Ishikawa (cell line): ENCODE measurements around the gene SENP1.

Experiments used
- CEBPB ChIP-seq: IDR thresholded peaks from 2 replicates; pipeline ENCODE4 v1.6.1; 2012
- CREB1 ChIP-seq: IDR thresholded peaks from 2 replicates; pipeline ENCODE4 v1.6.1; 2012; ENCODE audit warnings: low read depth
- EGR1 ChIP-seq: IDR thresholded peaks from 2 replicates; pipeline ENCODE4 v1.6.1; 2012
- EP300 ChIP-seq: IDR thresholded peaks from 2 replicates; pipeline ENCODE4 v1.6.1; 2012; ENCODE audit warnings: borderline replicate concordance
- FOXM1 ChIP-seq: IDR thresholded peaks from 2 replicates; pipeline ENCODE4 v1.6.1; 2012; ENCODE audit warnings: low read depth, borderline replicate concordance
- NFIC ChIP-seq: IDR thresholded peaks from 2 replicates; pipeline ENCODE4 v1.6.1; 2012
- RAD21 ChIP-seq: IDR thresholded peaks from 2 replicates; pipeline ENCODE4 v1.6.1; 2012; ENCODE audit warnings: low read depth
- TAF1 ChIP-seq: IDR thresholded peaks from 2 replicates; pipeline ENCODE4 v1.6.1; 2012; ENCODE audit warnings: low read depth, mild to moderate bottlenecking
- TCF12 ChIP-seq: IDR thresholded peaks from 2 replicates; pipeline ENCODE4 v1.6.1; 2012; ENCODE audit warnings: low read depth
- TEAD4 ChIP-seq: IDR thresholded peaks from 2 replicates; pipeline ENCODE4 v1.6.1; 2012
- YY1 ChIP-seq: IDR thresholded peaks from 2 replicates; pipeline ENCODE4 v1.6.1; 2012; ENCODE audit warnings: low read depth
- ZBTB7A ChIP-seq: IDR thresholded peaks from 2 replicates; pipeline ENCODE4 v1.6.1; 2012; ENCODE audit warnings: low read depth
- TF ChIP-seq, protein P1 (sequence below): IDR thresholded peaks from 2 replicates; pipeline ENCODE4 v1.6.1; 2012
- TF ChIP-seq, protein P2 (sequence below): IDR thresholded peaks from 2 replicates; pipeline ENCODE4 v1.6.1; 2012
- TF ChIP-seq, protein P3 (sequence below): IDR thresholded peaks from 2 replicates; pipeline ENCODE4 v1.6.1; 2012; ENCODE audit warnings: low read depth, mild to moderate bottlenecking

Gene SENP1

DNA sequence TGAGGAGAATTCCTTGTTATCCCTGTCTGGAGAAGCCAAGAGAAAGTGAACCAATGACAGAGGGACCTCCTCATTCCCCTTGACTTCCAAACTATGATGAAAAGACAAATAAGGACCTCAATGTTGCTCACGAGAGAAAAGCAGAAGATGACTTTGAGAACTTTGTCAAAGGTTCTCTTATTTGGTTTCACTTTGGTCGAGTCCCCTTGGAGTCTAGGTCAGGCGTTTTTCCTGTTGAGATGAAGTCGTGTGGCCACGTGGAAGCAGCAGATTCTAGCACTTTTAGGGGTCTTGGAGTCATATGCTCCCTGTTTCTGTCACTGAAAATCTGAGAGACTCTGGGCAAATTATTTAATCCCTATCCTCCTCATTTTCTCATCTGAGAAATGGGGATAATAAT lies 67.8 kb downstream of the SENP1 start:
- TF ChIP-seq, protein P1, sequence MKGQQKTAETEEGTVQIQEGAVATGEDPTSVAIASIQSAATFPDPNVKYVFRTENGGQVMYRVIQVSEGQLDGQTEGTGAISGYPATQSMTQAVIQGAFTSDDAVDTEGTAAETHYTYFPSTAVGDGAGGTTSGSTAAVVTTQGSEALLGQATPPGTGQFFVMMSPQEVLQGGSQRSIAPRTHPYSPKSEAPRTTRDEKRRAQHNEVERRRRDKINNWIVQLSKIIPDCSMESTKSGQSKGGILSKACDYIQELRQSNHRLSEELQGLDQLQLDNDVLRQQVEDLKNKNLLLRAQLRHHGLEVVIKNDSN: no peak
- no peak for TF ChIP-seq YY1
- no peak for TF ChIP-seq CEBPB
- TF ChIP-seq TAF1: no peak
- TF ChIP-seq, protein P2, sequence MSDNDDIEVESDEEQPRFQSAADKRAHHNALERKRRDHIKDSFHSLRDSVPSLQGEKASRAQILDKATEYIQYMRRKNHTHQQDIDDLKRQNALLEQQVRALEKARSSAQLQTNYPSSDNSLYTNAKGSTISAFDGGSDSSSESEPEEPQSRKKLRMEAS: no peak
- TF ChIP-seq FOXM1: no peak
- TF ChIP-seq TEAD4: no peak
- no peak for TF ChIP-seq ZBTB7A
- TF ChIP-seq EP300: no peak
- no peak for TF ChIP-seq RAD21
- no peak for TF ChIP-seq NFIC
- TF ChIP-seq CREB1: no peak
- TF ChIP-seq, protein P3, sequence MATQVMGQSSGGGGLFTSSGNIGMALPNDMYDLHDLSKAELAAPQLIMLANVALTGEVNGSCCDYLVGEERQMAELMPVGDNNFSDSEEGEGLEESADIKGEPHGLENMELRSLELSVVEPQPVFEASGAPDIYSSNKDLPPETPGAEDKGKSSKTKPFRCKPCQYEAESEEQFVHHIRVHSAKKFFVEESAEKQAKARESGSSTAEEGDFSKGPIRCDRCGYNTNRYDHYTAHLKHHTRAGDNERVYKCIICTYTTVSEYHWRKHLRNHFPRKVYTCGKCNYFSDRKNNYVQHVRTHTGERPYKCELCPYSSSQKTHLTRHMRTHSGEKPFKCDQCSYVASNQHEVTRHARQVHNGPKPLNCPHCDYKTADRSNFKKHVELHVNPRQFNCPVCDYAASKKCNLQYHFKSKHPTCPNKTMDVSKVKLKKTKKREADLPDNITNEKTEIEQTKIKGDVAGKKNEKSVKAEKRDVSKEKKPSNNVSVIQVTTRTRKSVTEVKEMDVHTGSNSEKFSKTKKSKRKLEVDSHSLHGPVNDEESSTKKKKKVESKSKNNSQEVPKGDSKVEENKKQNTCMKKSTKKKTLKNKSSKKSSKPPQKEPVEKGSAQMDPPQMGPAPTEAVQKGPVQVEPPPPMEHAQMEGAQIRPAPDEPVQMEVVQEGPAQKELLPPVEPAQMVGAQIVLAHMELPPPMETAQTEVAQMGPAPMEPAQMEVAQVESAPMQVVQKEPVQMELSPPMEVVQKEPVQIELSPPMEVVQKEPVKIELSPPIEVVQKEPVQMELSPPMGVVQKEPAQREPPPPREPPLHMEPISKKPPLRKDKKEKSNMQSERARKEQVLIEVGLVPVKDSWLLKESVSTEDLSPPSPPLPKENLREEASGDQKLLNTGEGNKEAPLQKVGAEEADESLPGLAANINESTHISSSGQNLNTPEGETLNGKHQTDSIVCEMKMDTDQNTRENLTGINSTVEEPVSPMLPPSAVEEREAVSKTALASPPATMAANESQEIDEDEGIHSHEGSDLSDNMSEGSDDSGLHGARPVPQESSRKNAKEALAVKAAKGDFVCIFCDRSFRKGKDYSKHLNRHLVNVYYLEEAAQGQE: no peak
- TF ChIP-seq EGR1: no peak
- TF ChIP-seq TCF12: no peak

DNA sequence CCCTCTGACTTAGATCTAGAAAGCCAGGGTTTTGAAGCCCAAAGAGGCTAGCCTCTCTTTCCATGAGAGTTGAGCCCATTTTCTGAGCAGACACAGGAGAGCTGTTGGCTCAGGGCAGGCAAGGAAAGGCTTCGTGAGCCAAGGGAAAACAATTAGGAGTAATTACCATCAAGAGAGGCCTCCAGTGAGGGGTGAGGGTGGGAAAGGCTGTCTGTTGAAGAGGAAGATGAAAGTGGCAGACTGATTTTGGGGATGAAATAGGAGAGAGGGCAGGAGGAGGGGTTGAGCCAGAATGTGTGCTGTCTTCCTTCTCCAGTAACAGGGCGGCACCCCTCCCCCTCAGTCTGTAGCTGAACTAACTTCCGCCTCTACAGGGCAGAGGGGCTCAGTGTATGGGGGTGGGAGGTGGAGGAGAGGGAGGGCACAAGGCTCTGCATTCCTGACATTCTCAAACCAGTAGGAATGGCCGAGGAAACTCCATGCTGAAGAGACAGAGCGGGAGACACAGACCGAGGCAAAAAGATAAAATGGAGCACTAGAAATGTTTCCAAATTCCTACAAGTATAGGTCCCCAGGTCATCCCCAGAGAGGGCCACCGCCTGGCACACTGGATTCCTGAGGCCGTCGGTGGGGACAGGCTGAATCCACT lies 68.5 kb downstream of the SENP1 start:
- TF ChIP-seq CREB1 (no peak), TEAD4 (peak; percentile 47; the same call in 1 of the 2 replicates)

DNA sequence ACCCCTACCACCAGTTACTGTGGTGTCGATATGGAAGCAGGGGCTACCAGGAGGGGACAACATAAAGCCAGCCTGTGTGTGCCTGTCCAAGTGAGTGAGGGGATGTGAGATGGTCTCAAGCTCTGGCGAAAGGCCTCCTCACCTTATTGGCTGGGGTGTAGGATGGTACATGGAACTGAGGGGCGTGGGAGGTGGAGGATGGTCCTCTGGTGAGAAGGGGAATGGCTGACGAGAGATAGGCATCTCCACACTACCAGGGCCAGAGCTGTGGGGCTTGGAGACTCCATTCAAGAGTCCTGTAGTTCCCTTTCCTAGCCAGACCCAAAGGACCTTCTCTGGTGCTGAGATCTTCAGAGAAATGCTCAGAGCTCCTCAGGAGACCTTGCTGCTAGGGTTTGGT lies 69.1 kb downstream of the SENP1 start:
- no peak for TF ChIP-seq ZBTB7A
- TF ChIP-seq TCF12: no peak
- TF ChIP-seq CEBPB: no peak
- TF ChIP-seq, protein P1: no peak
- TF ChIP-seq CREB1: no peak
- TF ChIP-seq TEAD4: no peak
- no peak for TF ChIP-seq FOXM1
- no peak for TF ChIP-seq TAF1
- no peak for TF ChIP-seq EP300
- TF ChIP-seq EGR1: no peak
- TF ChIP-seq, protein P3: no peak

DNA sequence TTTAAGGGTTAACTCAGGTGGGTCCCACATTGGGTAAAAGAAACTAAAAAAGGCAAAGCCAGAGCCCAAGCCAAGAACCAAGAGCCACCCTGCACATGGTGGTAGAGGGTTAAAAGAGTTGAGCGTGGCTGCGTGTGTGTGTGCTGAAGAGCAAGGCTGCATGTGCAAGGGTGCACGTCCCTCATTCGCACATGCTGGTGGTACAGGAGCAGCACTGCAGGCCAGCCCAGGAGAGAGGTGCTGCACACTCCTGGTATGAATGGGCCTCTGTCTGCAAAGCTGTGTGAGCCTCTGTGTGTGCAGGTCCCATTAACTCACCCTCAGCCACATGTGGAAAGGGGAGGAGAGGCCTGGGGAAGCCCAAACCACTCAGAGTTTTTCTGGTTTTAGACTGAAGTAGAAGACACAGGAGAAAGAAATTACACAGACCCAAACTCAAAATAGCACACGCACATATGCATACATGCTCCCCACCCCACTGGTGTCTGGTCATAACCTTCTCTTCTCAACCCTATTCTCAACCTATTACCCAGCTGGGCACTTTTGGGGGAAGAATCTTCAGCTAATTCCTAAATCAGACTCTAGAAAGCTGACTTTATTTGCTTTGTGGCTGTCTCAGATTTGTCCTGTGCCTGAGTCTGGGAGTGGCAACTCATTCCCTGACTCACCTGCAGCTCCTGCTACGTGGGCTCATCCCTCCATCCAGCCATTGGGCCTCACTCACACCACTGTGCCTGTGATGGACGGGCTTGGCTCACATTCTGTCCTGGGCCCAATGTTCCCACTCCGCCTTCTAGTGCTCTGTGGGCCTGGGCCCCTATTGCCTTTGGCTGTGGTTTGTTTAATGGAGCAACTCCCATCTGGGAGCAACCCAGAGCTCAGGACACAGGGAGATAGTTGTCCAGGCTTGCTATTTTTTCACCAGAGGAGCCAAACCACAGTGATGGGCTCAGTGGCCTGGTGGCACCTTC lies 70.8 kb downstream of the SENP1 start:
- TF ChIP-seq, protein P1: no peak
- TF ChIP-seq CEBPB: no peak
- TF ChIP-seq EGR1: no peak
- TF ChIP-seq, protein P2: no peak
- no peak for TF ChIP-seq NFIC
- TF ChIP-seq YY1: no peak
- TF ChIP-seq TCF12: no peak
- TF ChIP-seq TAF1: no peak
- TF ChIP-seq CREB1: no peak
- TF ChIP-seq ZBTB7A: no peak

DNA sequence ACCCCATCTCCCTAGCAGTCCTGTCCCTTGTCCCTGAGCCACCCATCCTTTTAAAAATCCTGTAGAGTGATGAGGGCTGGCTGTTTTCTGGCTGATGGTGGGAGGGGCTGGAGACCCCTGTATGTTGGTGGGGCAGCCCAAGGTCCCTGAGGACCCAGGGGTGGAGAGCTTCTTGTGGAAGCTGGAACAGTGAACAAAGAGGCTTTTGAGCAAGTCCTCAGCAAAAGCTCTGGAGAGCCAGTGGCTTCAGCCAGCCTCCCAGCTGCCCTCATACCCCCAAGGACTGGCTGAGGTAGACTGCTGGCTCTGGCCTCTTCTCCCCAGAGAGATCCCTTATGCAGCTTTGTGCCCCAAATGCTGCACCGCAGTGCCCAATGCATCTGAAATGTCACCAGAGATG lies 72.4 kb downstream of the SENP1 start:
- TF ChIP-seq EGR1: no peak
- TF ChIP-seq, protein P2: no peak
- TF ChIP-seq ZBTB7A: no peak
- TF ChIP-seq FOXM1: no peak
- TF ChIP-seq, protein P3: no peak
- no peak for TF ChIP-seq TAF1
- no peak for TF ChIP-seq TEAD4
- TF ChIP-seq NFIC: no peak
- no peak for TF ChIP-seq EP300
- no peak for TF ChIP-seq TCF12
- no peak for TF ChIP-seq RAD21
- TF ChIP-seq, protein P1: no peak
